Mucosa of rectum (tissue), 2 donors: ENCODE measurements around the gene PCNP.
A peak's percentile ranks its signal among the peaks of the same experiment; 100 is the strongest.
"Not testable (repeated sequence)": the region's sequence is repeated elsewhere in the genome, so short reads cannot be mapped to it uniquely, and the experiment has no call there.

Experiments
- H3K27ac ChIP-seq, 2 donors: one replicate each; pipeline ENCODE4 v1.7.0; 2013; ENCODE audit warnings: inconsistent platforms in 2 of 2, low read depth in 2 of 2, low read length in 2 of 2
- H3K27me3 ChIP-seq, 2 donors: one replicate each; pipeline ENCODE4 v1.7.0; 2013; ENCODE audit warnings: low read length in 2 of 2; ENCODE audit not compliant: control insufficient read depth in 2 of 2, insufficient read depth in 2 of 2
- H3K36me3 ChIP-seq, 2 donors: one replicate each; pipeline ENCODE4 v1.7.0; 2013; ENCODE audit warnings: low read length in 2 of 2; ENCODE audit not compliant: control insufficient read depth in 2 of 2, insufficient read depth in 2 of 2
- H3K4me1 ChIP-seq, 2 donors: one replicate each; pipeline ENCODE4 v1.7.0; 2013; ENCODE audit warnings: low read length in 2 of 2, mild to moderate bottlenecking in 1 of 2; ENCODE audit not compliant: control insufficient read depth in 2 of 2, insufficient read depth in 2 of 2
- H3K4me3 ChIP-seq, 2 donors: one replicate each; pipeline ENCODE4 v1.7.0; 2013; ENCODE audit warnings: low read length in 2 of 2
- H3K9ac ChIP-seq, 2 donors: one replicate each; pipeline ENCODE4 v1.7.0; 2013; ENCODE audit warnings: low read length in 2 of 2, low read depth in 1 of 2, mild to moderate bottlenecking in 1 of 2
- H3K9me3 ChIP-seq, 2 donors: one replicate each; pipeline ENCODE4 v1.7.0; 2013; ENCODE audit warnings: low read length in 2 of 2; ENCODE audit not compliant: control insufficient read depth in 2 of 2
- donor health status: healthy.
- donor health status: Normal muscosa, but diverticular disease.

Gene PCNP

GRCh38 chr3:101536266-101536665 is 37.7 kb upstream of the PCNP start:
- Histone ChIP-seq H3K27me3 (no peaks in the 10 kb centered on the region), H3K9ac (no peak overlapping the region), H3K4me3 (no peak overlapping the region), H3K4me1 (no peaks in the 10 kb centered on the region), H3K9me3 (no peaks in the 10 kb centered on the region), H3K27ac (no peak overlapping the region), H3K36me3 (no peaks in the 10 kb centered on the region)

- not testable (repeated sequence) for H3K4me1 ChIP-seq, H3K27me3 ChIP-seq, H3K9me3 ChIP-seq, H3K36me3 ChIP-seq, H3K4me3 ChIP-seq, H3K9ac ChIP-seq, H3K27ac ChIP-seq
These were observed 37.0 kb upstream of the PCNP start for GRCh38 chr3:101536955-101537354.

GRCh38 chr3:101542957-101543356 is 31.0 kb upstream of the PCNP start:
- no peak overlapping the region for H3K4me3 ChIP-seq
- H3K27me3 ChIP-seq, result no peaks in the 10 kb centered on the region
- no peaks in the 10 kb centered on the region for H3K4me1 ChIP-seq
- no peak overlapping the region for H3K27ac ChIP-seq
- H3K9me3 ChIP-seq, result no peaks in the 10 kb centered on the region
- no peak overlapping the region for H3K9ac ChIP-seq
- H3K36me3 ChIP-seq, result no peaks in the 10 kb centered on the region

- H3K9ac ChIP-seq, result no peak overlapping the region
- H3K27ac ChIP-seq, result no peak overlapping the region
- no peaks in the 10 kb centered on the region for H3K9me3 ChIP-seq
- H3K4me1 ChIP-seq, result no peaks in the 10 kb centered on the region
- no peaks in the 10 kb centered on the region for H3K27me3 ChIP-seq
- H3K4me3 ChIP-seq, result no peak overlapping the region
- no peaks in the 10 kb centered on the region for H3K36me3 ChIP-seq
These were observed 29.7 kb upstream of the PCNP start for GRCh38 chr3:101544161-101544850.

- H3K36me3 ChIP-seq, result no peaks in the 10 kb centered on the region
- H3K4me3 ChIP-seq, result no peak overlapping the region
- no peaks in the 10 kb centered on the region for H3K4me1 ChIP-seq
- no peak overlapping the region for H3K27ac ChIP-seq
- no peaks in the 10 kb centered on the region for H3K27me3 ChIP-seq
- no peaks in the 10 kb centered on the region for H3K9me3 ChIP-seq
- no peak overlapping the region for H3K9ac ChIP-seq
These were observed 25.4 kb upstream of the PCNP start for GRCh38 chr3:101548527-101549105.

GRCh38 chr3:101549473-101549872 is 24.5 kb upstream of the PCNP start:
- H3K9me3 ChIP-seq, result no peaks in the 10 kb centered on the region
- no peaks in the 10 kb centered on the region for H3K27me3 ChIP-seq
- no peaks in the 10 kb centered on the region for H3K36me3 ChIP-seq
- H3K27ac ChIP-seq, result no peak overlapping the region
- H3K4me1 ChIP-seq, result no peaks in the 10 kb centered on the region
- no peak overlapping the region for H3K9ac ChIP-seq
- no peak overlapping the region for H3K4me3 ChIP-seq

GRCh38 chr3:101551359-101552081 is 22.5 kb upstream of the PCNP start:
- H3K9ac ChIP-seq, H3K9me3 ChIP-seq, H3K27me3 ChIP-seq, H3K27ac ChIP-seq, H3K36me3 ChIP-seq, H3K4me1 ChIP-seq, H3K4me3 ChIP-seq: not testable (repeated sequence)

- not testable (repeated sequence) for H3K27me3 ChIP-seq, H3K9ac ChIP-seq, H3K4me1 ChIP-seq, H3K36me3 ChIP-seq, H3K9me3 ChIP-seq, H3K27ac ChIP-seq, H3K4me3 ChIP-seq
These were observed 20.6 kb upstream of the PCNP start for GRCh38 chr3:101553381-101553780.

GRCh38 chr3:101556064-101556463 is 17.9 kb upstream of the PCNP start:
- no peak overlapping the region for H3K27ac ChIP-seq
- H3K27me3 ChIP-seq, result peaks cover 0 to 11% of the 10 kb centered on the region in 2 donors
- H3K36me3 ChIP-seq, result no peaks in the 10 kb centered on the region
- no peak overlapping the region for H3K4me3 ChIP-seq
- no peaks in the 10 kb centered on the region for H3K4me1 ChIP-seq
- H3K9ac ChIP-seq, result no peak overlapping the region
- no peaks in the 10 kb centered on the region for H3K9me3 ChIP-seq

GRCh38 chr3:101561630-101562328 is 12.2 kb upstream of the PCNP start, which contains the start of gene TRMT10C:
TSS of gene TRMT10C (plus strand) at chr3:101561868. CDS start at chr3:101564782, 2,914 bp downstream.
- Histone ChIP-seq H3K9ac (peak within 1 kb of the TSS; percentile 84 to 85), H3K27me3 (peaks cover 0 to 4% of the 10 kb centered on the region in 2 donors), H3K4me3 (peak within 1 kb of the TSS; percentile 88 to 98), H3K4me1 (peaks cover 7 to 8% of the 10 kb centered on the region in 2 donors), H3K9me3 (no peaks in the 10 kb centered on the region), H3K27ac (peak within 1 kb of the TSS; percentile 79 to 82), H3K36me3 (peaks cover 12 to 13% of the 10 kb centered on the region in 2 donors)
